Measurements from ENCODE around the gene HBS1L. TPM values are rescaled to one million over a fixed set of nuclear protein-coding genes. Genes with fewer than 3 reads are reported as not detected.

Gene HBS1L
- total RNA-seq, 1 donor, result 25.9 TPM

GRCh38 chr6:135004399-135004798 lies 50.2 kb downstream of the HBS1L start:
- no peak for DNase-seq (ENCODE audit: low read depth in 2 of 3, low spot score in 2 of 3)

- DNase-seq (ENCODE audit: low read depth in 2 of 3, low spot score in 2 of 3), result no peak
Measured at GRCh38 chr6:135002974-135003703, 51.5 kb downstream of the HBS1L start.

GRCh38 chr6:135002229-135002844 lies 52.3 kb downstream of the HBS1L start:
- DNase-seq (ENCODE audit: low read depth in 2 of 3, low spot score in 2 of 3), result peak in 1 of 3 donors; percentile 58

DNA sequence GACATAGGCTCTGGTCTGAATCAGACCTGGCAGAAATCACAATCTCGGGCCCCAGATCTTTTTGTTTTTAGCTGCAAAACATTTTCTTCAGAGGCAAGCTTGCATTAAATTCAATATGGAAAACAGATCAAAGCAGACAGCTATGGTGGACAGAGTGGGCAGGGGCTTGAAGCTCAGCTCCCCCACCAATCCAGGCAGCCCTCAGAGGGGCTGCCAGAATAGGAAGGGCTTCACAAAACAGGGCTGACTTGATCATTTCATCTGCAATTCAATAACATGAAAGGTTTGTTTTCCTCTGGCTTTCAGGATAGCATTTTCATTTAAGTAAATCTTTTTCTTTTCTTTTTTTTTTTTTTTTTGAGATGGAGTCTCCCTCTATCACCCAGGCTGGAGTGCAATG lies 55.5 kb downstream of the HBS1L start:
- DNase-seq (ENCODE audit: low read depth in 2 of 3, low spot score in 2 of 3), result no peak

DNA sequence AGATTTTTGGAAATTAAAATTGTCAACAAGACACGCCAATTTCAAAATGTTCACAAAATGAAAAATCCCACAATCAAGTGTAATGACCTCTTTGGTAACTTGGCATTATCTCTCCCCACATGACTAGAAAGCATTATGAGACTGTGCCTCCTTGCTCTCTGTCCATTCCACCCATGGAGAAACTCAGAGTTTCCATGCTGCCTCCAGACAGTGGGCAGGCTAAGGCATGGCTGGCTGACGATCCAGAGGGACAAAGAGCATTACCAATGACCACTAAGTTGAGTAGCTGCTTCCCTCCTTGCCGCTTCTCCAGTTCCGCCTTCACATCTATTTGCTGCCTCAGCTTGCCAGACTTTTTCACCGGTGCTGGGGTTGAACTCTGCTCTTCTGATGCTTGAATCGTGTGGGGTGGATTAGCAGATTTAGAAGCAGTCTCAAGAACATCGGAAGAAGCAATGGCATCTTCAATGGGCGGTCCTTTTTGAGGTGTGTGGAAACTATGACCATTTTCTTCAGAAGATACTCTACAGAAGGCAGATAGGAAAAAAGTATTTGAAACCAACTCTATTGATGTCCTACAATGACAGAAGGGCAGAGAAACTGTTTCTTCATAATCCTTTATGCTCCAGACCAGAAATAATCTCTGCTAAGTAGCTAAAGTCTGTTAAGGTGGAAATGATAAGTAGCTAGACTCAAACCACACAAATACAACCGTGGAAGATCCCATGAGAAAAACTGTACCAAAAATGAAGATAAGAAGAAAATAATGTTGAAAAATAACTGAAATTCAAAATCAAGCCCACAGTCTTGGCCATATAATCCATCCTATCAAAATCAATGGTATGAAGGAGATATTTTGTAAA lies 57.3 kb downstream of the HBS1L start:
- DNase-seq (ENCODE audit: low read depth in 2 of 3, low spot score in 2 of 3), result no peak

GRCh38 chr6:134995536-134995935 lies 59.1 kb downstream of the HBS1L start:
- DNase-seq (ENCODE audit: low read depth in 2 of 3, low spot score in 2 of 3), result no peak

DNA sequence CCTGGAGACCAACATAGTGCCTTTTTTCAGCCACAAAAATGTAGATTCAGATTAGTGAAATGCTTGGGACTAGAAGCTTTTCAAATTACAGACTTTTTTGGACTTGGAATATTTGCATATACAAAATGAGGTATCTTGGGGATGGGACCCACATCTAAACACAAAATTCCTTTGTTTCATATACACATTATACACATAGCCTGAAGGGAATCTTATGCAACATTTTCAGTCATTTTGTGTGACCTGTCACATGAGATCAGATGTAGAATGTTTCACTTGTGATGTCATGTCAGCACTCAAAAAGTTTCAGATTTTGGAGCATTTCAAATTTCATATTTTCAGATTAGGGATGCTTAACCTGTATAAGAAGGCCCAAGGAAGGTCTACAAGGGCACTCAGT lies 60.2 kb downstream of the HBS1L start:
- no peak for DNase-seq (ENCODE audit: low read depth in 2 of 3, low spot score in 2 of 3)

- no peak for DNase-seq (ENCODE audit: low read depth in 2 of 3, low spot score in 2 of 3)
Measured at GRCh38 chr6:134992155-134992554, 62.5 kb downstream of the HBS1L start.

DNA sequence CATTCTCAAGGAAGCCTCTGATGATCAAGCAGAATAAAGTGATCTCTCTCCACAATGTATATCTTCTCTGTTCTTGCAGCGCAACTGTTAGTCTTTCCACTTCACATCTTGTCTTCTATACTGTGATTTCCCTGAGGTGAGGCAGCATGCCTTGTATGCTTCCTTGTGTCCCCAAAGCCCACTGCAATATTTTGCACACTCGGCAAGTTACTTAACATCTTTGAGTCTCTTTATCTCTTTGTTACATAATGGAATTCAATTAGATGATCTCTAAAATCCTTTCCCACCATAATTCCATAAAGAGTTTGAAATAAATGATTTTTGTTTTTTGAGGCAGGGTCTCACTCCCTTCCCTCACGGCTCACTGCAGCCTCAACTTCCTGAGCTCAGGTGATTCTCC lies 64.4 kb downstream of the HBS1L start:
- no peak for DNase-seq (ENCODE audit: low read depth in 2 of 3, low spot score in 2 of 3)

DNA sequence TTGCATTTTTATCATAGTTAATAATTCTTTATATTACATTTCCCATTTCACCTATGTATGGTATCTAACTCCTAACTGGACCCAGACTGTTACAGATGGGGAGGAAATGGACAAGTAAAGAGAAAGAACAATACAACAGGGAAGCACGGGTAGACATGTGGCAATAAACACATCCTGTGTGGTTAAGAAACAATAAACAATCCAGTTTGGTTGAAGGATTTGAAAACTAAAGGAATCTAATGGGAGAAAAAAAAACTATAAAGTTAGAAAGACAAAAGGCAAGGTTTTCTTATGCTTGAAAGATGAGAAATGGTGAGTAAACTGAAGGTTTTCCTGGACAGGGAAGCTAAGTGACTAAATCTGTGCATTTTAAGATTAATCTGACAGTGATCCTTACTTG lies 69.8 kb downstream of the HBS1L start:
- DNase-seq (ENCODE audit: low read depth in 2 of 3, low spot score in 2 of 3), result no peak

DNA sequence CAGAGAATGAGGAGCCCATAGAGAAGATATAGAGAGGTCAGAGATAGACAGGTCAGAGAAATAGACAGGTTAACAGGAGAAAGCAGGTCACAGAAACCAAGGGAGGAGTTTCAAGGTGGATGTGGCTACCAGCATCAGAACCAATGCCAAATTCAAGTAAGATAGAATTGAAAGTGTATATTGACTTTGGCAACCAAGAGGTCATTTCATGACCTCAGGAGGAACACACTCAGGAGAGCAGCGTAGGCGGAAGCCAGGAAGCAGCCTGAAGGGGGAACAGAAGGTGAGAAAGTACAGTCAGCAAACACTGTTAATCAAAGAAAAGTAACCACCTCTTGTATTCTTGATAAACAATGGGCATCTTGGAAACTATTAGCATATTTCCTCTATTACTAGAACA lies 70.8 kb downstream of the HBS1L start:
- DNase-seq (ENCODE audit: low read depth in 2 of 3, low spot score in 2 of 3), result no peak

- DNase-seq (ENCODE audit: low read depth in 2 of 3, low spot score in 2 of 3), result no peak
Measured at GRCh38 chr6:134982161-134982560, 72.5 kb downstream of the HBS1L start.

DNA sequence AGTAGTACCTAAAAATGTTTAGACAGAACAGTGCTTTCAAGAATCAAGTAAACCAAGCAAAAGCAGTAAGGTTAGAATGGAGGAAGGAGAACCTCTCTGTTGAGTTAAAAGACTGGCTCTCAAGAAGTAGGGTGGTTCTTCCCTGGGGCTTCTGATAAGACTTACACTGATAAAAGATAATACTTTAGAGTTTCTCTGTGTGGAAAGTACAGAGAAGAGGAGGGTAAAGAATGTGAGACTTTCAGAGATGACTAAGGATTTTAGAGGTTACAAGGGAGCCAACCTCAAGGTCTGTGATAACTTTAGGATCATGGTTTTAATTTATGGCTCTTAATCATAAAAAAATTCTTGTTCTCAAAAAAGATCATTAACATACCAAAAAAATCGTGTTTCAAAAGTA lies 73.8 kb downstream of the HBS1L start:
- DNase-seq (ENCODE audit: low read depth in 2 of 3, low spot score in 2 of 3), result peak in 1 of 3 donors; percentile 1

DNA sequence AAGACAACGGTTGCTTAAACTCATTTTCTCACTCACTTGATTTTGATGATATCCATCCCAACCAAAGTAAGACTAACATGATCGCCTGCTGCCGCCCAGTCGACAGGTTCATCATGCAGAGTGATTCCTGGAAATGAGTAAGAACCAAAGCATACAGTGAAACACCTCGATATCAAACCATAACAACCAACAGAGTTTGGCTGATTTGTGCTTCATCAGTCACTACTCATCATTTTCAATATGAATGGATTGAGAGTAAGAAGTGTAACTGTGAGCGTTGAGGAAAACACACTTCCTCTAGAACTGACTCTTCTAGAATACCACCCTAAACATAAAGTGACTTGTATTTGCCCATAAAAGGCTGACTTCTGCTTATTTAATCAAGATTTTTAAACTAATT lies 75.5 kb downstream of the HBS1L start:
- DNase-seq (ENCODE audit: low read depth in 2 of 3, low spot score in 2 of 3), result no peak

DNA sequence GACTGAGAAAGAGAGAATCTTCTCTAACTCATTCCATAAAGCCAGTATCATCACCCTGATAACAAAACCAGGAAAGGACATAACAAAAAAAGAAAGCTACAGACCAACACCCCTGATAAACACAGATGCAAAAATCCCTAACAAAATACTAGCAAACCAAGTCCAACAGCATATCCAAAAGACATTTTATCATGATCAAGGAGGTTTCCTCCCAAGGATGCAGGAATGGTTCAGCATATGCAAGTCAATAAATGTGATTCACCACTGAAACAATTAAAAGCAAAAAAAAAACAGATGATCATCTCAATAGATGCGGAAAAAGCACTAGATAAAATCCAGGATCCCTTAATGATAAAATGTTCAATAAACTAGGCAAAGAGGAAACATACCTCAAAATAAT lies 80.3 kb downstream of the HBS1L start:
- DNase-seq (ENCODE audit: low read depth in 2 of 3, low spot score in 2 of 3), result no peak

- no peak for DNase-seq (ENCODE audit: low read depth in 2 of 3, low spot score in 2 of 3)
Measured at GRCh38 chr6:134967711-134968110, 86.9 kb downstream of the HBS1L start.

DNA sequence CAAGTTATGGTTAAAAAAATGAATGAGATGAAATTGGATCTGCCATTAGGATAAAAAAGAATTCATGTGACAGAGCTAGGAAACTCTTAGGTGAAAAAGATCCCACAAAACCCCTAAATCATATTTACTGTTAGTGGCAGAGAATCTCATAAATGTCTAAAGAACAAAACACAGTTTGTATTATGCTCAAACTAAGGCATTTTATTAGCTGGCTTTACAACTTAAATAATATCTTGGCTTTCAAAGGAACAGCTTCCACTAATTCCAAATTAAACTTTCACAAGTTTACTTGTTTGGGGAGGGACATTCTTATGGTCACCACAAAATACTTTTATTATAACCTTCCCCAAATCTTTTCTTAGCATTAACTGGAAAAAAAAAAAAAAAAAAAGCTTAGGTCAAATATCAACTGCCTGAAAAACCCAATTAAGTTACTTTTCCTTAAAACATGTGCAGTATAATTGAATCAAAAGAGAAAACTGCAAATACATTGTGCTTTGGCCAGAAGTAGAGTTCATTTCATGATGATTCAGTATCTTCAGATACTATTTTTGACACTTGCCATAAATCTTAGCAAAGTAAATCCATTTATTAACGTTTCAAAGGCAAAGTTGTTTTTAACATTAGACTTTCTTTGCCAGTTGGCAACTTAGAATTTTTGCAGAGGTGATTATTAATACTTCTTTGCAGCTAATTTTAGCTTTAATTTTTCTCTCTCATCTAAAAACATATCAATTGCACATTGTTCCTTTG lies 90.0 kb downstream of the HBS1L start:
- no peak for DNase-seq (ENCODE audit: low read depth in 2 of 3, low spot score in 2 of 3)

- DNase-seq (ENCODE audit: low read depth in 2 of 3, low spot score in 2 of 3), result no peak
Measured at GRCh38 chr6:134962421-134962820, 92.2 kb downstream of the HBS1L start.

- DNase-seq (ENCODE audit: low read depth in 2 of 3, low spot score in 2 of 3), result no peak
Measured at GRCh38 chr6:134961366-134961765, 93.3 kb downstream of the HBS1L start.

DNA sequence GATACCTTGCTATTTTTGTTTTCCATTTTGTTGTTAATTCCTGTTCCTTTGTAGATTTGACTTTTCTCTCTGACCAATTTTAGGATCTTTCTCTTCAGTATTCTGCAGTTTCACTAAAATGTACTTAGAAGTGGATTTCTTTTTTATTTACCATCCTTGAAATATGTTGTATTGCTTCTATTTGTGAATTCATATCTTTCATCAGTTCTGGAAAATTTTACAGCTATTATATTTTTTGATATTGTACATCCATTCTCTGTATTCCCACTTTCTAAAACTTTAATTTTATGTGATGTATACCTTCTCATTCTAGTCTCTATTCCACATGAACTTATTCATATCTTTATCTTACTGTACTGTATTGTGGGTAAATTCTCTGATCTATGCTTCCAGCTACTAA lies 95.0 kb downstream of the HBS1L start:
- DNase-seq (ENCODE audit: low read depth in 2 of 3, low spot score in 2 of 3), result no peak

GRCh38 chr6:134956676-134957075 lies 97.9 kb downstream of the HBS1L start:
- no peak for DNase-seq (ENCODE audit: low read depth in 2 of 3, low spot score in 2 of 3)

Data from hematopoietic multipotent progenitor cell (in vitro differentiated cells).